Neural crest cell (in vitro differentiated cells): Measurements from ENCODE around the gene FSTL4. TPM values are rescaled to one million over a fixed set of nuclear protein-coding genes. Genes with fewer than 3 reads are reported as not detected.

ENCODE experiments used
- DNase-seq: peaks from one replicate; pipeline ENCODE4 v3.0.0; 2021; ENCODE audit warnings: low read depth, mixed read lengths, low spot score
- H3K27ac Mint-ChIP-seq: one replicate; pipeline ENCODE4 v1.8.0; 2021; ENCODE audit warnings: mild to moderate bottlenecking, mixed read lengths; ENCODE audit not compliant: unreplicated experiment
- H3K27me3 Mint-ChIP-seq: 2 replicates; pipeline ENCODE4 v1.8.0; 2021; ENCODE audit warnings: low read depth, mild to moderate bottlenecking, mixed read lengths
- H3K36me3 Mint-ChIP-seq: 2 replicates; pipeline ENCODE4 v1.8.0; 2021; ENCODE audit warnings: low read depth, mild to moderate bottlenecking, mixed read lengths
- H3K4me1 Mint-ChIP-seq: 2 replicates; pipeline ENCODE4 v1.8.0; 2021; ENCODE audit warnings: mixed read lengths
- H3K4me3 Mint-ChIP-seq: one replicate; pipeline ENCODE4 v1.8.0; 2021; ENCODE audit warnings: mild to moderate bottlenecking, mixed read lengths
- H3K9me3 Mint-ChIP-seq: 2 replicates; pipeline ENCODE4 v1.8.0; 2021; ENCODE audit warnings: mixed read lengths
- total RNA-seq: library from RNA; stranded (reverse); gene quantifications from 2 replicates; pipeline ENCODE4 v1.2.1, GENCODE V29; 2021
- TF ChIP-seq, protein P1 (sequence below): fragments of 200-600 bp; sonication (generic); conservative IDR thresholded peaks from 2 replicates; pipeline ENCODE4 v1.5.0; 2021; ENCODE audit warnings: antibody characterized with exemption, mild to moderate bottlenecking

FSTL4 gene
- total RNA-seq, 1 donor from 2014 or later: 2.0 TPM

DNA sequence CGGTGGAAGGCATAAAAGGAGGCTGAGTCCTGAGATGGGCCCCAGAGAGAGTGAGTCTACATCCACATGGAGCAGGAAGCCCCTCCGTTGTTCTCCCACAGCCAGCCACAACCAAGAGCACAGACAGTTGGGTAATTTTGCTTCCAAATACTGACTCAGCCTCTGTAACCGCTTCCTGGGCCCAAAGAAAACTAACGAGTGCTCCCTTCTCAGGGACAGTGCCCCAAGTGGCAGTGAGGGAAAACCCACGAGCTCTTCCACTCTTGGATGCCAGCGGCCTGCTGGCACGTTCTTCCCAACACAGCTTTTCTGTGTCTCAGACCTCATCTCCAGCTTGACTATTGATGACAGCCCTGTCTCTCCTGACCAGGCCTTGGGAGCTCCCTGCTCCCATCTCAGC lies 207.6 kb downstream of the FSTL4 start:
- H3K27me3 Mint-ChIP-seq: no peaks in the 10 kb centered on the region
- DNase-seq: no peak
- H3K36me3 Mint-ChIP-seq: no peaks in the 10 kb centered on the region
- peaks cover 23% of the 10 kb centered on the region for H3K4me1 Mint-ChIP-seq
- H3K27ac Mint-ChIP-seq: no peak overlapping the region
- H3K9me3 Mint-ChIP-seq: no peaks in the 10 kb centered on the region
- H3K4me3 Mint-ChIP-seq: no peak overlapping the region
- TF ChIP-seq, protein P1, sequence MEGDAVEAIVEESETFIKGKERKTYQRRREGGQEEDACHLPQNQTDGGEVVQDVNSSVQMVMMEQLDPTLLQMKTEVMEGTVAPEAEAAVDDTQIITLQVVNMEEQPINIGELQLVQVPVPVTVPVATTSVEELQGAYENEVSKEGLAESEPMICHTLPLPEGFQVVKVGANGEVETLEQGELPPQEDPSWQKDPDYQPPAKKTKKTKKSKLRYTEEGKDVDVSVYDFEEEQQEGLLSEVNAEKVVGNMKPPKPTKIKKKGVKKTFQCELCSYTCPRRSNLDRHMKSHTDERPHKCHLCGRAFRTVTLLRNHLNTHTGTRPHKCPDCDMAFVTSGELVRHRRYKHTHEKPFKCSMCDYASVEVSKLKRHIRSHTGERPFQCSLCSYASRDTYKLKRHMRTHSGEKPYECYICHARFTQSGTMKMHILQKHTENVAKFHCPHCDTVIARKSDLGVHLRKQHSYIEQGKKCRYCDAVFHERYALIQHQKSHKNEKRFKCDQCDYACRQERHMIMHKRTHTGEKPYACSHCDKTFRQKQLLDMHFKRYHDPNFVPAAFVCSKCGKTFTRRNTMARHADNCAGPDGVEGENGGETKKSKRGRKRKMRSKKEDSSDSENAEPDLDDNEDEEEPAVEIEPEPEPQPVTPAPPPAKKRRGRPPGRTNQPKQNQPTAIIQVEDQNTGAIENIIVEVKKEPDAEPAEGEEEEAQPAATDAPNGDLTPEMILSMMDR: no peak

DNA sequence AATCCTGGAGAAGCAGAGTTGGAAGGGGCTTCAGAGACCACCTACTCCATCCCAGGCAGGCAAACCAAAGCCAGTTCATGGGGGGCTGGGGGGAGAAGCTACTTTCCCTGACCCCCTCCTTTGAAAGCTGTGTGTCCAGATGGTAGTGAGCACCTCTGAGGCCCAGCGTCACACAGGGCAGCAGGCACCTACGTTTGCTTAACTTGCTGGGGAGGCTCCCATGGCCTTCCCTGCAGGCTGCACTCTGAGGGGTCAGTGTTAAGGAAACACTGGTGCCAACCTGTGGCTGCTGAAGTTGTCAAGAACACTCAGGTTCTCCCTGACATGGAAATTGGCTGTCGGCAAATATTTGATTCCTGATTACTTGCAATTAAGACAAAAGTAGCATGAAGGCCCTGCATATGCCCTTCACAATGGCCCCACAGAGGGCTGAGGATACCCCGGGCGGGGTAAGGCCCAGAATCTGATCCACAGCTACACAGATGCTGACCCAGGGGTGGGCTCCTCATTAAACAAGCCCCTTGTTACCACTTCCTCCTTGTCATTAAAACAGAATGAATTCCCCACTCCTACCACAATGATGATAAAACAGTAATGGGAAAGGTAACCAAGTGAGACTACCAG lies 208.5 kb downstream of the FSTL4 start:
- no peak overlapping the region for H3K4me3 Mint-ChIP-seq
- TF ChIP-seq, protein P1: no peak
- DNase-seq: no peak
- H3K4me1 Mint-ChIP-seq: peaks cover 23% of the 10 kb centered on the region
- H3K27ac Mint-ChIP-seq: peak overlapping the region; percentile 82
- H3K36me3 Mint-ChIP-seq: no peaks in the 10 kb centered on the region
- H3K27me3 Mint-ChIP-seq: no peaks in the 10 kb centered on the region
- no peaks in the 10 kb centered on the region for H3K9me3 Mint-ChIP-seq

DNA sequence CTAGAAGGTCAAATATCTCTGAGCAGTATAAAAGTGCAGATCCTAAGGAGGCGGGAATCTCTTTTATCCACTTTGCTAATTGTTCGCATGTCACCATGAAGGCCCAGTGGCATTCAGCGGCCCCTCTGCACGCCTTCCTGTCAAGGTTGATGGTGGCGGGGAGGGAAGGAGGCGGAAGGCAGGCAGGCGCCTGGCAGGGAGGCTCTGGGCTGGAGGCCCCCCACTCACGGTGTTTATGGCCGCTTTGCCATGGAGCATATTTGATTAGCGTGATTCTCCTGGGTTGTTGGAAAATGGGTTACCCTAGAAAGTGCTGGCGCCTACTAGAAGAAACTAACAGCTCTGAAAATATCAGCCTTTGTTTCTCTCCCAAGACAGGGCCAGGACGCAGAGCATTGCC lies 209.6 kb downstream of the FSTL4 start:
- peaks cover 31% of the 10 kb centered on the region for H3K4me1 Mint-ChIP-seq
- peak overlapping the region; percentile 52 for H3K4me3 Mint-ChIP-seq
- DNase-seq: no peak
- no peaks in the 10 kb centered on the region for H3K9me3 Mint-ChIP-seq
- no peaks in the 10 kb centered on the region for H3K27me3 Mint-ChIP-seq
- TF ChIP-seq, protein P1: no peak
- H3K36me3 Mint-ChIP-seq: no peaks in the 10 kb centered on the region
- H3K27ac Mint-ChIP-seq: peak overlapping the region; percentile 76

DNA sequence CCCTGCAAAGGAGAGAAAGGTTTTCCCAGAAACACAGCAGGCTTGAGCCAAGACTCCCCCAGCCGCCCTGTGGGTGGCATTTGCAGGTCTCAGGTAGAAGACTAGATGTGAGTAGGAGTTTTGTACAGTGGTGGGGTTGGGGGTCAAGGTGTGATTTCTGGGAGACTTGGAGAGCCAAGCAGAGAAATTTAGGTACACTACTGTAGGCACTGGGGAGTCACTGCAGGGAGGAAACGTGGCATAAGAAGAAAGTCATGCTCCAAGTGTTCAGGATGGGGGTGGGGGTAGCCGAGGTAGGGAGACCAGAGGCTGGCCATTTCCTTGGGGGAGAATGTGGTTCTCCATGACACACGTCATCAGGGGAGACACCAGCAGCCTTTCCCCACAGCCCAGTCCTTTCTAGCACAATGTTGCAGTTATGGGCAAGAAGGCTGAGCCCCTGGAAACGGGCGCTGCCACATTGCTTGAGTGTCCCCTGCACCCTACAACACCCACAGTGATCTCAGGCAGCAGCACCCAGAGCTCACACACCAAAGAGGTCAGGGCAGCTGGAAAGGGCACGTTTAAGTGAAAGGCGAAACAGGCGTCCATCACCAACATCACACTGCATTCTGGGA lies 210.5 kb downstream of the FSTL4 start:
- no peaks in the 10 kb centered on the region for H3K9me3 Mint-ChIP-seq
- no peak overlapping the region for H3K4me3 Mint-ChIP-seq
- TF ChIP-seq, protein P1: no peak
- no peaks in the 10 kb centered on the region for H3K27me3 Mint-ChIP-seq
- H3K4me1 Mint-ChIP-seq: peaks cover 40% of the 10 kb centered on the region
- no peak for DNase-seq
- no peaks in the 10 kb centered on the region for H3K36me3 Mint-ChIP-seq
- no peak overlapping the region for H3K27ac Mint-ChIP-seq

DNA sequence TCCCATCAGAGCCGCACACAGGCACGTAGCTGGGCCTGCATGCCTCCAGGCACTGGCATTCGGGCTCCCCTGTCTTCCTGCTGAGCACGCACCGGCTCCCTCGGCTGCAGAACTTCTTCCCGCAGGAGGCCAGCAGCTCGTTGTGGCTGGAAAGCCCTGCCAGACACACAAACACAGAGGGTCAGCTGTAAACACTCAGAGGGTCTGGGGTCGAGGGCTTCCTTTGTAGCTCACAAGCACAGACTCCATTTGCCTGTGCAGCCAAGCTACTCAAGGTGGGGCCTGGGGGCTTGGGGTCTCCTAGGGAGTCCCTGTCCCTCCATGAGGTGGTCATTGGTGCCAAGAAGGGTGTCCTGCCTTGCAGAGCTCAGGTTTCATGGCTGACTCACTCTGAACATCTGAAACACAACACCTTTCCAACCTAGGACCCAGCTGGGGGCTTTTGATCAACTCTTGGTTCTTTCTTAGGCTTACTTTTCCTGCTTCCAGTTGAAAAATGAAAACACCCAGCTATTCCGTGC lies 211.4 kb downstream of the FSTL4 start:
- Mint-ChIP-seq H3K27ac (no peak overlapping the region), H3K9me3 (no peaks in the 10 kb centered on the region), H3K36me3 (no peaks in the 10 kb centered on the region), H3K4me3 (no peak overlapping the region), H3K4me1 (peaks cover 47% of the 10 kb centered on the region), H3K27me3 (no peaks in the 10 kb centered on the region)
- no peak for DNase-seq
- TF ChIP-seq, protein P1: no peak
